Stomach smooth muscle (tissue), 2 donors: ENCODE measurements around the gene KIF25.

Source experiments
- H3K27ac ChIP-seq: one replicate; pipeline ENCODE4 v1.7.0; 2013; ENCODE audit warnings: mild to moderate bottlenecking, low read length, inconsistent platforms
- H3K27me3 ChIP-seq, 2 donors: one replicate each; pipeline ENCODE4 v1.7.0; 2013; ENCODE audit warnings: low read length in 2 of 2; ENCODE audit not compliant: insufficient read depth in 2 of 2, control insufficient read depth in 1 of 2
- H3K36me3 ChIP-seq, 2 donors: one replicate each; pipeline ENCODE4 v1.7.0; 2013; ENCODE audit warnings: low read length in 2 of 2; ENCODE audit not compliant: control insufficient read depth in 2 of 2, insufficient read depth in 2 of 2
- H3K4me1 ChIP-seq: one replicate; pipeline ENCODE4 v1.7.0; 2013; ENCODE audit warnings: low read length; ENCODE audit not compliant: control insufficient read depth, insufficient read depth
- H3K4me3 ChIP-seq, 2 donors: one replicate each; pipeline ENCODE4 v1.7.0; 2013; ENCODE audit warnings: low read length in 2 of 2
- H3K9ac ChIP-seq, 2 donors: one replicate each; pipeline ENCODE4 v1.7.0; 2013; ENCODE audit warnings: low read length in 2 of 2, mild to moderate bottlenecking in 1 of 2
- H3K9me3 ChIP-seq, 2 donors: one replicate each; pipeline ENCODE4 v1.7.0; 2013; ENCODE audit warnings: low read length in 2 of 2; ENCODE audit not compliant: control insufficient read depth in 2 of 2
- donor health status: healthy.
- donor health status: Pancreatic carcinoma.

KIF25 gene

DNA sequence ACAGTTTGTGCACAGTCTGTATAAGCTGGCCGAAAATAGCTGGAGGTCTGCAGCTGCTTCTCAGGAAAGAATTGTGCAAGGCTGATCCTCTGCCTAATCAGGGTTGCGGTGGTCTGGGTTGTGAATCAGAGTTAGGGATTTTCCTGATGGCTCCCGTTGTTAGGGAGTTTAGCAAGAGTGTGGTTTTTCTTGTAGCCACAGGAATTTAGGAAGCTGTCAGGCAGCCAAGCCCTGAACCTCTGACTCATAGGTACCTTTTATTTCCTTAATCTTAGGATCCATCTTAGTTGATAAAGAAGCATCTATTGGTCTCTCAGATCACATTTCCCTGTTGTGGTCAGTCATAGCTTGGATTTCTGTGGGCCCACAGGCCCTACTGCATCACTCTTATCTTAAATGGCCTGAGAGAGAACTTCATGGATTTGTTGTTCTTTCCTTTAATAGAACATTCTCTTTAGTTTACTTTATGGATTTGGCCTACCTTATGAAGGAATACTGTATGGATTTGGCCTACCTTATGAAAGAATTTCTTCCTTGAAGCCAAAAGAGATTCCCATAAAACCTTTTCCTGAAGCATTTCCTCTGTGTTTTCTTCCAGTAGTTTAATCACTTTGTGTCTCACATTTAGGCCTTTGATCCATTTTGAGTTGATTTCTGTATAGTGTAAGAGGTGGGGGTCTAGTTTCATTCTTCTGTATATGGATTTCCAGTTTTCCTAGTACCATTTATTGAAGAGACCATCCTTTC is 10.3 kb downstream of the KIF25 start:
- H3K36me3 ChIP-seq, result no peaks in the 10 kb centered on the region
- no peak overlapping the region for H3K9ac ChIP-seq
- H3K27me3 ChIP-seq, result peaks cover 0 to 2% of the 10 kb centered on the region in 2 donors
- H3K4me3 ChIP-seq, result no peak overlapping the region
- H3K27ac ChIP-seq, result no peak overlapping the region
- H3K4me1 ChIP-seq, result no peaks in the 10 kb centered on the region
- H3K9me3 ChIP-seq, result peaks cover 3 to 13% of the 10 kb centered on the region in 2 donors

DNA sequence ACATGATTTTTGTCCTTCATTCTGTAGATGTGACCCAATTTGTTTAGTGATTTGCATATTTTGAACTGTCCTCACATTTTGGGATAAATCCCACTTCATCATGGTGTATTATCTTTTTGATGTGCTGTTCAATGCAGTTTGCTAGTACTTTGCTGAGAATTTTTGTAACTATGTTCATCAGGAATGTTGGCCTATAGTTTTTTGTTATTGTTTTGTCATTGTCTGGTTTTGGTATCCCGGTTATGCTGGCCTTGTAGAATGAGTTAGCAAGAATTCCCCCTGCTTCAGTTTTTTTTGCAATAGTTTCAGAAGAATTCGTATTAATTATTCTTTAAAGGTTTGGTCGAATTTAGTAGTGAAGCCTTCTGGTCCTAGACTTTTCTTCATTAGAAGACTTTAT is 11.9 kb downstream of the KIF25 start:
- no peak overlapping the region for H3K4me3 ChIP-seq
- H3K9ac ChIP-seq, result no peak overlapping the region
- no peaks in the 10 kb centered on the region for H3K36me3 ChIP-seq
- no peak overlapping the region for H3K27ac ChIP-seq
- H3K27me3 ChIP-seq, result no peaks in the 10 kb centered on the region
- H3K9me3 ChIP-seq, result peaks cover 3 to 13% of the 10 kb centered on the region in 2 donors
- H3K4me1 ChIP-seq, result no peaks in the 10 kb centered on the region

- H3K27me3 ChIP-seq, result no peaks in the 10 kb centered on the region
- no peak overlapping the region for H3K4me3 ChIP-seq
- no peak overlapping the region for H3K9ac ChIP-seq
- peaks cover 3 to 13% of the 10 kb centered on the region in 2 donors for H3K9me3 ChIP-seq
- no peaks in the 10 kb centered on the region for H3K36me3 ChIP-seq
- H3K4me1 ChIP-seq, result no peaks in the 10 kb centered on the region
- H3K27ac ChIP-seq, result no peak overlapping the region
Observed at GRCh38 chr6:168011291-168011690, 13.8 kb downstream of the KIF25 start.

DNA sequence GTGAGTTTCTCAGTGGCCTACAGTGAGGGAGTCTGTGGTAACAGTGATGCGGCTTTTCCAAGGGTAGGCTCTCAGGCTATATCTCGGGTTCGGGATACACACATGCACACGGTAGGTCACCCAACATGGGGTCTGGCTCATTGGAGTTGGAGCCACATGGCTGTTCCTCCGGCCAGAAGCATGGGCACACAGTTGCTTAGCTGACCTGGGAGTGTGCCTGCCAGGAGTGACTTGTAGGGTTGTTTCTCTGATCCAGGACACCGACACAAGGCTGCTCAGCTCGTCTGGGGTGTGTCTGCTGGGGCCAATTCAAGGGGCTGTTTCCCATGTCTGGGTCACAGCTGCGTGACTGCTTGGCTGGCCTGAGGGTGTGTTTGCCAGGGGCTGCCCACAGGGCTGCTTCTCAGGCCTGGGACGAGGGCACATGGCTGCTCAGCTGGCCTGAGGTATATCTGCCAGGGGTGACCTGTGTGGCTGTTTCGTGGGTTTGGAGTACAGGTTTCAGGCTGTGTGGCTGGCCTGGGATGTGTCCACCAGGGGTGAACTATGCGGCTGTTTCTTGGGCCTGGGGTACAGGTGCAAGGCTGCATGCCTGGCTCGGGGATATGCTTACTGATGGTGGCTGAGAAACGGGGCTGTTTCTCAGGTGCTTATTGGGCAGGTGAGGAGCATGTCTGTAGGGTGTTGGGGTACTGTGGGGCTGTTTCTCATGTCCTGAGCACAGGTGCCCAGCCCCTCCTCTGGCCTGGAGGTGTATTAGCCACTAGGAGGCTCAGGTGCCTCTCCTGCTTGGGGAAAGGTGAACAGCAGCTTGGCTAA is 15.2 kb downstream of the KIF25 start:
- no peaks in the 10 kb centered on the region for H3K36me3 ChIP-seq
- H3K27ac ChIP-seq, result no peak overlapping the region
- no peak overlapping the region for H3K4me3 ChIP-seq
- H3K4me1 ChIP-seq, result no peaks in the 10 kb centered on the region
- peaks cover 0 to 2% of the 10 kb centered on the region in 2 donors for H3K27me3 ChIP-seq
- peaks cover 3 to 13% of the 10 kb centered on the region in 2 donors for H3K9me3 ChIP-seq
- no peak overlapping the region for H3K9ac ChIP-seq

DNA sequence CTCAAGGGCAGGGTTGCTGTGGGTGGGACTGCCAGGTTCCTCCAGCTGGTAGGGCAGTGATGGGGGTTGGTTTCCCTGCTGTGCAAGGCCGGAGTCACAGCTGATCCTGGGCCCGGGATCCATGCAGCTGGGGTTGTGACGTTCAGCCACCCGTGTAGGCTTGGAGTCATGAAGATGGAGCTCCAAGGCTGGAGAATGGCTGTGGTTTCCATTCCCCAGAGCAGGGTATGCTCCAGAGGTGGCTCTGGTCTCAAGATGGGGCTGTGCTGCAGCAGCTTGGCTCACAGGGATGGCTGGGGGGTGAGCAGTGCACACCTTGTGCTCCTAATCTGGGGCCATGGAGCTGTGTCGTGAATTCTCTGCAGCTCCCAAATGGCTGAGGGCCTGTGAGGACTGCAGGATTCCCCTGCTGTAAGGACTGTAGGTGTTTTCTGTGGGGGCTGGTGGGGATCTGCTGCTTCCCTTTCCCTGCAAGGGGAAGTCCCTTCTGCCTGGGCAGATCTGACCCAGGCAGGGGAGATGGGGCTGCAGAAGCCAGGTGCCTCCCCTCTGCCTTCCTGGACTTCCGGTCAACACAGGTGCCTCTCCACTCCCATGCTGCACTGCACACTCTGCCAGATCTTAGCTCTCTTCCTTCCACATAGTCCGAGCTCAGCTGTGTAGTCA is 15.9 kb downstream of the KIF25 start:
- Histone ChIP-seq H3K4me3 (no peak overlapping the region), H3K9me3 (peaks cover 3 to 13% of the 10 kb centered on the region in 2 donors), H3K27me3 (peaks cover 0 to 2% of the 10 kb centered on the region in 2 donors), H3K4me1 (no peaks in the 10 kb centered on the region), H3K27ac (no peak overlapping the region), H3K9ac (no peak overlapping the region), H3K36me3 (no peaks in the 10 kb centered on the region)

GRCh38 chr6:168014428-168014827 is 17.0 kb downstream of the KIF25 start:
- H3K36me3 ChIP-seq, result no peaks in the 10 kb centered on the region
- no peaks in the 10 kb centered on the region for H3K4me1 ChIP-seq
- H3K27me3 ChIP-seq, result peaks cover 0 to 2% of the 10 kb centered on the region in 2 donors
- no peak overlapping the region for H3K4me3 ChIP-seq
- peaks cover 3 to 13% of the 10 kb centered on the region in 2 donors for H3K9me3 ChIP-seq
- no peak overlapping the region for H3K9ac ChIP-seq
- H3K27ac ChIP-seq, result no peak overlapping the region

DNA sequence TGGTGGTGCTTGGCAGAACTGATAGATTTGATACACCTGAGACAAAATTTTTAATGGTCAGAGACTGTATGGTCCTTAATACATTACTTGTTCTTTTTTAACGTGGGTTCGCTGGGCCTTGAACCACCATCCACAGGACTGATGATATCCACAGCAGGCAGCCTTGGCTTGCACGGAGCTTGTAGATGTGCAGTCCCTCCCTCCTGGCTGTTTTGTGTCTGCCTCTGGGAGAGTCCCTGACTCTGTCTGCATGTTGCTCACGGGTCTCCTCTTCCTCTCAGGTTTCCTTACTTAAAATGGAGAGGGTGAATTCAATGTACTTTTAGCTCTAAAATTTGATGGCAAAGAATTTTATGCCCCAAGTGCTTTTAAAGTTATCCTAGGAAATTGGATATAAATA is 17.5 kb downstream of the KIF25 start:
- peaks cover 3 to 13% of the 10 kb centered on the region in 2 donors for H3K9me3 ChIP-seq
- H3K9ac ChIP-seq, result no peak overlapping the region
- H3K27me3 ChIP-seq, result peaks cover 0 to 2% of the 10 kb centered on the region in 2 donors
- no peaks in the 10 kb centered on the region for H3K36me3 ChIP-seq
- no peak overlapping the region for H3K27ac ChIP-seq
- H3K4me3 ChIP-seq, result no peak overlapping the region
- no peaks in the 10 kb centered on the region for H3K4me1 ChIP-seq

- Histone ChIP-seq H3K4me3 (no peak overlapping the region), H3K36me3 (no peaks in the 10 kb centered on the region), H3K27ac (no peak overlapping the region), H3K4me1 (no peaks in the 10 kb centered on the region), H3K9ac (no peak overlapping the region), H3K27me3 (peaks cover 0 to 2% of the 10 kb centered on the region in 2 donors), H3K9me3 (peaks cover 3 to 13% of the 10 kb centered on the region in 2 donors)
Observed at GRCh38 chr6:168015482-168016175, 18.2 kb downstream of the KIF25 start.

DNA sequence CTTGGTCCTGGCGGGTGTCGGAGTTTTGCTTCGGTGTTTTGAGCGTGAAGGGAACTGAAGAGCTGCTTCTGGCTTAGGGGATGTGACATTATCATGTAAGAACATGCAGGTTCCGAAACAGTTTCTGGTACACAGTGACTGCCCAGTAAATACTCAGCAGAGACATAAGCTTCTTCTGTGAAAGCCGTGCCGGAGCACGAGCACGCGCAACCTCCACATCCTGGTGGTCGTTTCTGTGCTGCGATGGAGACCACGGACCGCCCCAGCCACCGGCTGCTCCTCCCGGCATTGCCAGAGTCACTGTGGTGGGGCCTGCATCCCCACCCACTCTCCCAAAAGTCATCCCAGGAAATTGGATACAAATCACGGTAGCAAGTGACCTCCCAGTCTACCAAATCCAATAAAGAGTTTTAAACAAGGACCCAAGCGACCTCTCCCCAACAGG is 18.7 kb downstream of the KIF25 start:
- Histone ChIP-seq H3K27ac (no peak overlapping the region), H3K9ac (no peak overlapping the region)

More for the DNA sequence above, 18.7 kb downstream of the KIF25 start:
- Histone ChIP-seq H3K27me3 (peaks cover 0 to 2% of the 10 kb centered on the region in 2 donors), H3K9me3 (peaks cover 3 to 11% of the 10 kb centered on the region in 2 donors), H3K4me1 (no peaks in the 10 kb centered on the region), H3K36me3 (no peaks in the 10 kb centered on the region), H3K4me3 (no peak overlapping the region)
